Epithelial cell of esophagus (primary cell): ENCODE data around the gene FCMR.

Source experiments
- DNase-seq: peaks from one replicate; pipeline ENCODE4 v3.0.0; 2010; ENCODE audit warnings: low read depth
- H3K4me3 ChIP-seq: 2 replicates; pipeline ENCODE4 v1.5.1; 2011; ENCODE audit warnings: mild to moderate bottlenecking, low read length, control low read depth
- TF ChIP-seq, protein P1 (sequence below): IDR thresholded peaks from 2 replicates; pipeline ENCODE4 v1.5.1; 2011; ENCODE audit warnings: low read depth, mild to moderate bottlenecking, low read length, control low read depth, inconsistent platforms; ENCODE audit not compliant: insufficient read depth; ENCODE audit errors: missing control alignments

The FCMR gene

DNA sequence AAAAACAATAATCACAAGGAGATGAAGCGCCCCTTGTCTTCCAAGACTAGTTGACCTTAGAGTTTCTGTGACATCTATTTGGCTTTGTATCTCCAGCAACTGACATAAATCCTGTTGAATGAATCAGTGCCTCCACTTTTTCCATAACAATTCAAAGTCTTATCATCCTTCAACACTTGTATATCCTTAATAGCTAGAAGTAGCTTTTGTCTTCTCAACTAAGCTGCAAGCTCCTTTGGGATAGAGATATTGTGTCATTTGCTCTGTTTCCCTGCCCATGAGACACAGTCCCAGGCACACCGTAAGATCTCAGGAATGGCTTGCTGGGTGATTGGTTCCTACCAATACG lies 18.8 kb upstream of the FCMR start:
- H3K4me3 ChIP-seq = no peak overlapping the region
- TF ChIP-seq, protein P1, sequence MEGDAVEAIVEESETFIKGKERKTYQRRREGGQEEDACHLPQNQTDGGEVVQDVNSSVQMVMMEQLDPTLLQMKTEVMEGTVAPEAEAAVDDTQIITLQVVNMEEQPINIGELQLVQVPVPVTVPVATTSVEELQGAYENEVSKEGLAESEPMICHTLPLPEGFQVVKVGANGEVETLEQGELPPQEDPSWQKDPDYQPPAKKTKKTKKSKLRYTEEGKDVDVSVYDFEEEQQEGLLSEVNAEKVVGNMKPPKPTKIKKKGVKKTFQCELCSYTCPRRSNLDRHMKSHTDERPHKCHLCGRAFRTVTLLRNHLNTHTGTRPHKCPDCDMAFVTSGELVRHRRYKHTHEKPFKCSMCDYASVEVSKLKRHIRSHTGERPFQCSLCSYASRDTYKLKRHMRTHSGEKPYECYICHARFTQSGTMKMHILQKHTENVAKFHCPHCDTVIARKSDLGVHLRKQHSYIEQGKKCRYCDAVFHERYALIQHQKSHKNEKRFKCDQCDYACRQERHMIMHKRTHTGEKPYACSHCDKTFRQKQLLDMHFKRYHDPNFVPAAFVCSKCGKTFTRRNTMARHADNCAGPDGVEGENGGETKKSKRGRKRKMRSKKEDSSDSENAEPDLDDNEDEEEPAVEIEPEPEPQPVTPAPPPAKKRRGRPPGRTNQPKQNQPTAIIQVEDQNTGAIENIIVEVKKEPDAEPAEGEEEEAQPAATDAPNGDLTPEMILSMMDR = no peak
- DNase-seq = no peak

DNA sequence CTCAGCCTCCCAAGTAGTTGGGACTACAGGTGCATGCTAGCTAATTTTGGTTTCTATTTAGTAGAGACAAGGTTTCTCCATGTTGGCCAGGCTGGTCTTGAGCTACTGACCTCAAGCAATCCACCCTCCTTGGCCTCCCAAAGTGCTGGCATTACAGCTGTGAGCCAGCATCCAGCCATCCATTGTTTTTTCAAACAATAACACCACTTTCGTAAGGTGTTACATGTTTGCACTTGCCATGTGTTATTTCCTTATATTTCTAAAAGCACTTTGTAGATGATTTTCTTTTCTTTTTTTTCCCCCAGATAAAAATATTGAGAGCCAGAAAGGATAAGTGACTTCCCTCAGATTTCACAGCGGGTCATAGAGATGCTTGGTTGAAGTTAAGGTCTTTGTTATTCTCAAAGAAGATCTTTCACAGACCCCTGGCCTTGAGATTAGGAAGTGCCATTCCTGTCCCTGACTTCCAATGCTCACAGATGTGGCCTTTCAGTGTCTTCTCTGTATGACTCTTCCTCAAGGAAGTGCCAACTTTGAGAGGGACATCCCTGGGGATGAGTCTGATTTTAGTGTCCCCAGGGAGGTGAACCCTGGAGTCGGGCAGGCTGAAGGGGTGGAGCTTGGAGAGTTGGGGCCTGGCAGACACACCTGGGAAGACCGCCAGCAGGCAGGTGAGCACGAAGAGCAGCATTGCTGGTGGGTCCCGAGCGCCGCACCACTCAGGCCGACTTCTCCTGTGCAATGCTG lies 18.3 kb upstream of the FCMR start:
- DNase-seq = peak; percentile 73
- H3K4me3 ChIP-seq = no peak overlapping the region
- TF ChIP-seq, protein P1 = no peak

DNA sequence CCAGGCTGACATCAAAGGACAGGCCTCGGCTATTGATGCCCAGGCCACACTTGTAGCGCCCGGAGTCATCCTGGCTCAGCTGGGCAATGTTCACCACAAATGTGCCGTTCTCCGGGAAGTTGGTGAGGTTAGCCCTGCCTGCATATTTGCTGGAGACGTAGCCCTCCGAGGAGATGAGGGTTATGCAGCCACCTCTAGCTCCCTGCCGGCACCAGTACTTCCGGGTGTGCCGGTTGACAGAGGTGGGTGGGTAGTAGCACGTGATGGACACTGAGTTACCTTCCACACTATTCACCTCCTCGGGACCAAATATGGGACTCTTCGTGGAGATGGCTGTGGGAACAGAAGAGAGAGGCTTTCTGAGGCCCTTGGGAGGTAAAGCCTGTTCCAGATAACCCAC lies 17.4 kb upstream of the FCMR start:
- TF ChIP-seq, protein P1 = no peak
- H3K4me3 ChIP-seq = no peak overlapping the region
- DNase-seq = no peak

DNA sequence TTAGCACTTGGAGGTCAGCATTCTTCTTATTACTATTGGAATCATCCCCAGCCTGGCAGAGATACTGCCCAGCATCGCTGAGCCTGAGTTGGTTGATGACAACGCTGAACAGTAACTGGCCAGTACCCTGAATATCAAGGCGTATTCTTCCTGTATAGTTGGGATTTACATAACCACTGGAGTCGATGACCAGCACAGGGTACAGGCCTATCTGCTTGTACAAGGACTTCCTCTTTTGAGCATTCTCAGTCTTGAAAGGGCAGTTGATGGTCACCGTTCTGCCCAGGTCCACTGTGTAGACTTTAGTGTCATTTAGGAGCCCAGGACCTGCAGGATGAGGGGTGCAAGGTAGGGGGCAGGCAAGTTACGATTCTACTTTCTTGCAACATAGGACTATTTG lies 15.7 kb upstream of the FCMR start:
- no peak for DNase-seq
- H3K4me3 ChIP-seq = no peak overlapping the region
- TF ChIP-seq, protein P1 = no peak

DNA sequence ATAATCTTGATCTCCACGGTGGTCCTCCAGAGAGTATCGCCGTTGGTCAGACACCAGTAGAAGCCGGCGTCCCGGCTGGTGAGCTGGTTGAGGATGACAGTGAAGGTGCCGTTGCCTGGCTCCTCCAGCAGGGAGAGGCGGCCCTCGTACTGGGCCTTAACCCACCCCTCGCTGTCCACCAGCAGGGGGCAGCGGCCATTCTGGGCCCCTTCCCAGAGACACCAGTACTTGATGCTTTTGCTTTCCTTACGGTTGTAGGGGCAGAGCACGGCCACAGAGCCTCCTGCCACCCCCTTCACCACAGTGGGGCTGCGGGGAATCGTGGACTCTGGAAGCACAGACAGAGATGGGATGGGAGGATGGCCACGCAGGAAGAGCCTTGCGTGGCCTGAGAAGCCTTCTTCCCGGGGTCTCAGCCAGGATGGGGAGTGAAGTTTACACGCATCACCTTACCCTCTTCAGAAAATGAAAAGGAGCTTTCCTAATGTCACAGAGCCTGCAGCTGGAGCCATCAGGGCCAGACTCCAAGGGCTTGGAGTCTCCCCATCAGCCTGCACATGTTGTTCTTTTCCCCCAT lies 13.8 kb upstream of the FCMR start:
- no peak overlapping the region for H3K4me3 ChIP-seq
- TF ChIP-seq, protein P1 = no peak
- no peak for DNase-seq

DNA sequence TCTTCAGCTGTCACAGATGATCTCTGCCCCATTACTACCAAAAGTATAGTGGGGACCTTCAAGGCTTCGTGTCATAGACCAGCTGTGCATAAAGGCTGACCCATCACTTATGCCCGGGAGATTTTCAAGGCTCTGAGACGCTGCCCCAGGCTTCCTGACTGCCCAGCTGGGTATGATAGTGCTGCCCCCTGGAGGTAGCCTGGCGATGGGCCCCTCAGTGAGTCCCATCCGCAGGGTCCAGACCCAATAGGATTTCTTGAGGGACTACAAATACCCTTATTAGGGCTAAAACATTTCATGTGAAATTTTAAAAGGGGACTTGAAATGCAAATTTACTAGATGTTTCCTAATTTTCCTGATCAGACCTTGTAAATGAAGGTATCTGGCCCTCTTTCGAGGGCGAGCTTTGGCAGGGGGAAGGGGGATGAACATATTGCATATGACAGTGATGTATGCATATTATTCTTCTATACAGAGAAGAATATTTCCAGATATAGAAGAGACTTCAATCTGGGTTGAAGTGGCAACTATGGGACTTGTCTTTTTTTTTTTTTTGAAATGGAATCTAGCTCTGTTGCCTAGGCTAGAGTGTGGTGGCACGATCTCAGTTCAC lies 11.7 kb upstream of the FCMR start:
- TF ChIP-seq, protein P1 = peak; percentile 25
- DNase-seq = no peak
- H3K4me3 ChIP-seq = no peak overlapping the region

DNA sequence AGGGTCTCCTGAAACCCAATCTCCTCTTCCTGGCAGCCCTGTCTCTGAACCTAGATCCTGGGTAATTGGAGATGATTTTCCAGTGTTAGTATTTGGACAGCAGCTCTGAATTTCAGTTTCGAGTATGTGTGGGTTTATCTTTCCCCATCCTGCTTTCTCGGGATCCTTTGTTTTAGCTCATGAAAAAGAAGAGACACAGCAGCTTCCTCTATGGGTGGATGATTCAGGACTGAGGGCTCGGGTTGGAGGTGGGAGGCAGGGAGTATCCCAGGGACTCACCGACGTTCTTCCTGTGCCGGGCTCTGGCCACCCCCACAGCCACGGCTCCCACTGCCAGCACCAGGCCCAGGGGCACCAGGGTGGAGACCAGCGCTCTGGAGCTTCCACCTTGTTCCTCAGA lies 10.4 kb upstream of the FCMR start:
- TF ChIP-seq, protein P1 = no peak
- no peak for DNase-seq
- H3K4me3 ChIP-seq = no peak overlapping the region
